Gastroesophageal sphincter (tissue), 3 donors: ENCODE results near the gene RIC8A.

Source experiments
- CTCF ChIP-seq, 4 experiments: fragments of 200-600 bp in 2 of 4; fragments of 450-650 bp in 2 of 4; sonication (generic) in 1 of 4; IDR thresholded peaks; one replicate each; pipeline ENCODE4 v1.5.1; 2017 to 2019; ENCODE audit warnings: antibody characterized with exemption in 4 of 4, mild to moderate bottlenecking in 2 of 4, moderate library complexity in 2 of 4
- EP300 ChIP-seq: sonication (generic); formaldehyde crosslinking; IDR thresholded peaks from one replicate; pipeline ENCODE4 v1.6.1; 2017; ENCODE audit warnings: antibody characterized with exemption, mild to moderate bottlenecking
- POLR2A ChIP-seq, 2 donors: fragments of 450-650 bp; IDR thresholded peaks; one replicate each; pipeline ENCODE4 v1.6.1; 2017; ENCODE audit warnings: antibody characterized with exemption in 2 of 2, mild to moderate bottlenecking in 2 of 2, moderate library complexity in 1 of 2

GRCh38 chr11:227824-228379 lies 20.4 kb downstream of the RIC8A start:
- TF ChIP-seq CTCF (IDR thresholded peaks at IDR 0.05), result no peak
- TF ChIP-seq EP300, result no peak
- TF ChIP-seq POLR2A (IDR thresholded peaks at IDR 0.05), result no peak
